Measurements from ENCODE around the gene RNF208. TPM values are rescaled to one million over a fixed set of nuclear protein-coding genes. Genes with fewer than 3 reads are reported as not detected.

Gene RNF208
- polyA plus RNA-seq, 1 donor (not counting 4 experiments of a cell fraction or from before 2014, with no cell fraction given) = not detected

DNA sequence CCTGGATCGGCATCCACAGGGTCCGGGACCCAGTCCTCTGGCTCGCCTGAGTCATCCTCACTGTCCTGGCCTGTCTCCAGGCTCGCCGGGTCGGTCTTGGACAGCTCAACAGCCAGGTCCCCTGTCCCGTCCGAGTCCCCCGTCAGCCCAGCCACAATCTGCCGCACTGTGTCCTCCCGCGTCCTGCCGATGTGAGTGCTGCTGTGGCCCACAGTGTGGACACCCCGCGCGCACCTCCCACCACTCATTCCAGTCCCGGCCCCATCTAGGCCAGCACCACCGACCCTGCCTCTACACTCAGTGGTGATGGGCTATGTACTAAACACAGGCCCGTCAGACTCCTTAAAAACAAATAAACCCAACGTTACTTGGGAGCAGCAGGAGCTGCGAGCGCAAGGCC, 40.4 kb downstream of the RNF208 start:
- DNase-seq (ENCODE audit: low read depth, low spot score) (no peak), FAIRE-seq (no peak)
- Histone ChIP-seq H3K4me3 (ENCODE audit: control insufficient read depth in 2 of 3, extremely low read depth in 1 of 3, insufficient read depth in 2 of 3, low read depth in 1 of 3, low read length in 3 of 3) (no peak overlapping the region), H4K20me1 (ENCODE audit: control insufficient read depth, extremely low read depth, insufficient read depth, low read length) (peaks cover 1% of the 10 kb centered on the region), H3K79me2 (ENCODE audit: control insufficient read depth, insufficient read depth, low read length) (peaks cover 13% of the 10 kb centered on the region), H3K4me2 (ENCODE audit: control insufficient read depth, extremely low read depth, insufficient read depth, low read depth, low read length) (no peak overlapping the region), H3K9me3 (ENCODE audit: control insufficient read depth, low read depth, low read length) (no peaks in the 10 kb centered on the region), H3K27ac (ENCODE audit: control insufficient read depth, insufficient read depth, low read length) (no peak overlapping the region), H3K27me3 (ENCODE audit: control insufficient read depth, extremely low read depth, insufficient read depth, low read length) (no peaks in the 10 kb centered on the region), H2AFZ (ENCODE audit: control insufficient read depth, low read length) (no peak overlapping the region), H3K4me1 (ENCODE audit: control insufficient read depth, extremely low read depth, insufficient read depth, low read length) (peaks cover under 1% of the 10 kb centered on the region), H3K9me1 (ENCODE audit: control insufficient read depth, extremely low read depth, insufficient read depth, low read length) (no peaks in the 10 kb centered on the region), H3K9ac (ENCODE audit: control insufficient read depth, extremely low read depth, insufficient read depth, low read length) (no peak overlapping the region), H3K36me3 (ENCODE audit: control insufficient read depth in 2 of 2, extremely low read depth in 1 of 2, insufficient read depth in 2 of 2, low read length in 2 of 2) (peaks cover 18 to 21% of the 10 kb centered on the region in 2 experiments)
- dilution Hi-C loops (cut with MboI; ENCODE audit: extremely low pct_ligation_motif_present, low sequenced_read_pairs) = no loop called here
- no peak for TF ChIP-seq EZH2 (IDR thresholded peaks at IDR 0.05; ENCODE audit: low read length)
- TF ChIP-seq, protein P1, sequence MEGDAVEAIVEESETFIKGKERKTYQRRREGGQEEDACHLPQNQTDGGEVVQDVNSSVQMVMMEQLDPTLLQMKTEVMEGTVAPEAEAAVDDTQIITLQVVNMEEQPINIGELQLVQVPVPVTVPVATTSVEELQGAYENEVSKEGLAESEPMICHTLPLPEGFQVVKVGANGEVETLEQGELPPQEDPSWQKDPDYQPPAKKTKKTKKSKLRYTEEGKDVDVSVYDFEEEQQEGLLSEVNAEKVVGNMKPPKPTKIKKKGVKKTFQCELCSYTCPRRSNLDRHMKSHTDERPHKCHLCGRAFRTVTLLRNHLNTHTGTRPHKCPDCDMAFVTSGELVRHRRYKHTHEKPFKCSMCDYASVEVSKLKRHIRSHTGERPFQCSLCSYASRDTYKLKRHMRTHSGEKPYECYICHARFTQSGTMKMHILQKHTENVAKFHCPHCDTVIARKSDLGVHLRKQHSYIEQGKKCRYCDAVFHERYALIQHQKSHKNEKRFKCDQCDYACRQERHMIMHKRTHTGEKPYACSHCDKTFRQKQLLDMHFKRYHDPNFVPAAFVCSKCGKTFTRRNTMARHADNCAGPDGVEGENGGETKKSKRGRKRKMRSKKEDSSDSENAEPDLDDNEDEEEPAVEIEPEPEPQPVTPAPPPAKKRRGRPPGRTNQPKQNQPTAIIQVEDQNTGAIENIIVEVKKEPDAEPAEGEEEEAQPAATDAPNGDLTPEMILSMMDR (optimal IDR thresholded peaks at IDR 0.05 in 1 of 3, IDR thresholded peaks at IDR 0.05 in 1 of 3, conservative IDR thresholded peaks at IDR 0.05 in 1 of 3; ENCODE audit: extremely low read depth in 1 of 3, insufficient read depth in 2 of 3, low read length in 3 of 3) = no peak

DNA sequence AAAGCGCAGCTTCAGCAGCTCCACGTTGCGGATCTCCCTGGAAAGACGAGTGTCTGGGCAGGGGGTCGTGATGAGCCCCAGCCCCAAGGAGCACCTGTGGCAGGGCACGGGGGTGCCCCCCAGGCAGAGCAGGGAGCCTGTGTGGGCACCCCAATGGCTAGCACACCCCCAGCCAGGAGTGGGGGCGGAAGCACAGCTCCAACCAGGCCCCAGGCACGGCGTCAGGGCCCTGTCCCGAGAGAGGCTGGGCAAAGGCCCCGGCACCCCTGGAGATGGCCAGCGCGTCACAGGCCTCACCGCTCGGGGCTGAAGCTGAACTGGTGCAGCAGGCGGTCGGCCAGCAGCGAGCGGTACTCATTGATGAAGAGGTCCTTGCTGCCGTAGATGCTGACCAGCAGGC, 41.5 kb downstream of the RNF208 start:
- Histone ChIP-seq H3K4me1 (ENCODE audit: control insufficient read depth, extremely low read depth, insufficient read depth, low read length) (no peaks in the 10 kb centered on the region), H3K27me3 (ENCODE audit: control insufficient read depth, extremely low read depth, insufficient read depth, low read length) (peaks cover 1% of the 10 kb centered on the region), H3K27ac (ENCODE audit: control insufficient read depth, insufficient read depth, low read length) (no peak overlapping the region), H4K20me1 (ENCODE audit: control insufficient read depth, extremely low read depth, insufficient read depth, low read length) (peaks cover 5% of the 10 kb centered on the region), H3K36me3 (ENCODE audit: control insufficient read depth in 2 of 2, extremely low read depth in 1 of 2, insufficient read depth in 2 of 2, low read length in 2 of 2) (peaks cover 15 to 17% of the 10 kb centered on the region in 2 experiments), H3K9ac (ENCODE audit: control insufficient read depth, extremely low read depth, insufficient read depth, low read length) (no peak overlapping the region), H3K79me2 (ENCODE audit: control insufficient read depth, insufficient read depth, low read length) (peaks cover 1% of the 10 kb centered on the region), H2AFZ (ENCODE audit: control insufficient read depth, low read length) (no peak overlapping the region), H3K9me3 (ENCODE audit: control insufficient read depth, low read depth, low read length) (no peaks in the 10 kb centered on the region), H3K9me1 (ENCODE audit: control insufficient read depth, extremely low read depth, insufficient read depth, low read length) (no peaks in the 10 kb centered on the region), H3K4me3 (ENCODE audit: control insufficient read depth in 2 of 3, extremely low read depth in 1 of 3, insufficient read depth in 2 of 3, low read depth in 1 of 3, low read length in 3 of 3) (no peak overlapping the region), H3K4me2 (ENCODE audit: control insufficient read depth, extremely low read depth, insufficient read depth, low read depth, low read length) (no peak overlapping the region)
- TF ChIP-seq EZH2 (IDR thresholded peaks at IDR 0.05; ENCODE audit: low read length) = no peak
- TF ChIP-seq, protein P1 (optimal IDR thresholded peaks at IDR 0.05 in 1 of 3, IDR thresholded peaks at IDR 0.05 in 1 of 3, conservative IDR thresholded peaks at IDR 0.05 in 1 of 3; ENCODE audit: extremely low read depth in 1 of 3, insufficient read depth in 2 of 3, low read length in 3 of 3) = no peak
- no peak for FAIRE-seq
- dilution Hi-C loops (cut with MboI; ENCODE audit: extremely low pct_ligation_motif_present, low sequenced_read_pairs) = no loop called here
- DNase-seq (ENCODE audit: low read depth, low spot score) = no peak
